ENCODE measurements around the gene KLK8.
"Not testable (repeated sequence)": the region's sequence is repeated elsewhere in the genome, so short reads cannot be mapped to it uniquely, and the experiment has no call there.

Gene KLK8

GRCh38 chr19:50994129-50994528, 7.3 kb downstream of the KLK8 start:
- H3K9me3 ChIP-seq (ENCODE audit: severe bottlenecking), result peaks cover 4% of the 10 kb centered on the region
- H3K27ac ChIP-seq, result no peak overlapping the region
- no peak for DNase-seq

GRCh38 chr19:50992666-50993035, 8.8 kb downstream of the KLK8 start:
- no peak overlapping the region for H3K27ac ChIP-seq
- no peak for TF ChIP-seq CTCF (IDR thresholded peaks at IDR 0.05; ENCODE audit: low read depth, low read length)
- DNase-seq, result no peak
- peaks cover 87% of the 10 kb centered on the region for H3K27me3 ChIP-seq (ENCODE audit: insufficient read depth, low read depth, severe bottlenecking)
- H3K9me3 ChIP-seq (ENCODE audit: severe bottlenecking), result peaks cover 4% of the 10 kb centered on the region
- H3K36me3 ChIP-seq, result no peaks in the 10 kb centered on the region
- no peak overlapping the region for H3K4me3 ChIP-seq (ENCODE audit: low read depth, low read length)

More at GRCh38 chr19:50994129-50994528, 7.3 kb downstream of the KLK8 start:
- no peak for TF ChIP-seq CTCF (IDR thresholded peaks at IDR 0.05; ENCODE audit: low read depth, low read length)
- Histone ChIP-seq H3K4me3 (ENCODE audit: low read depth, low read length) (no peak overlapping the region), H3K27me3 (ENCODE audit: insufficient read depth, low read depth, severe bottlenecking) (peaks cover 87% of the 10 kb centered on the region), H3K36me3 (no peaks in the 10 kb centered on the region)

GRCh38 chr19:50984416-50984815, 17.0 kb downstream of the KLK8 start:
- H3K36me3 ChIP-seq; H3K4me3 ChIP-seq (ENCODE audit: low read depth, low read length); H3K9me3 ChIP-seq (ENCODE audit: severe bottlenecking); H3K27ac ChIP-seq; DNase-seq: not testable (repeated sequence)
- peaks cover 63% of the 10 kb centered on the region for H3K27me3 ChIP-seq (ENCODE audit: insufficient read depth, low read depth, severe bottlenecking)

- no peak for TF ChIP-seq CTCF (IDR thresholded peaks at IDR 0.05; ENCODE audit: low read depth, low read length)
- Histone ChIP-seq H3K36me3 (no peaks in the 10 kb centered on the region), H3K27ac (no peak within 1 kb of the TSS), H3K4me3 (ENCODE audit: low read depth, low read length) (no peak within 1 kb of the TSS), H3K27me3 (ENCODE audit: insufficient read depth, low read depth, severe bottlenecking) (peaks cover 63% of the 10 kb centered on the region), H3K9me3 (ENCODE audit: severe bottlenecking) (no peaks in the 10 kb centered on the region)
- DNase-seq, result no peak
Observed at GRCh38 chr19:50983625-50984292, 17.6 kb downstream of the KLK8 start, which contains the start of gene KLK7. TSS of gene KLK7 (minus strand) at chr19:50983917. CDS start at chr19:50982399, 1,518 bp downstream.

- TF ChIP-seq CTCF (IDR thresholded peaks at IDR 0.05; ENCODE audit: low read depth, low read length), result no peak
- Histone ChIP-seq H3K9me3 (ENCODE audit: severe bottlenecking) (no peaks in the 10 kb centered on the region), H3K27ac (no peak overlapping the region), H3K36me3 (no peaks in the 10 kb centered on the region), H3K4me3 (ENCODE audit: low read depth, low read length) (no peak overlapping the region), H3K27me3 (ENCODE audit: insufficient read depth, low read depth, severe bottlenecking) (peaks cover 59% of the 10 kb centered on the region)
- DNase-seq, result no peak
Observed at GRCh38 chr19:50982186-50982585, 19.2 kb downstream of the KLK8 start.

- Histone ChIP-seq H3K36me3 (no peaks in the 10 kb centered on the region), H3K9me3 (ENCODE audit: severe bottlenecking) (peaks cover 2% of the 10 kb centered on the region), H3K4me3 (ENCODE audit: low read depth, low read length) (no peak overlapping the region), H3K27me3 (ENCODE audit: insufficient read depth, low read depth, severe bottlenecking) (peaks cover 62% of the 10 kb centered on the region), H3K27ac (no peak overlapping the region)
- no peak for DNase-seq
- no peak for TF ChIP-seq CTCF (IDR thresholded peaks at IDR 0.05; ENCODE audit: low read depth, low read length)
Observed at GRCh38 chr19:50981587-50982146, 19.7 kb downstream of the KLK8 start.
